Endodermal cell (in vitro differentiated cells): ENCODE data around the gene TMEM62. TPM values are rescaled to one million over a fixed set of nuclear protein-coding genes. Genes with fewer than 3 reads are reported as not detected.

Experiments
- DNase-seq: peaks from one replicate; pipeline ENCODE4 v3.0.0-alpha.2; 2017
- H3K27ac ChIP-seq: 2 replicates; pipeline ENCODE4 v1.5.1; 2013; ENCODE audit warnings: mild to moderate bottlenecking, low read depth, low read length, moderate library complexity
- H3K27me3 ChIP-seq: 2 replicates; pipeline ENCODE4 v1.6.1; 2013; ENCODE audit warnings: mild to moderate bottlenecking, low read length, moderate library complexity; ENCODE audit not compliant: insufficient read depth, control insufficient read depth, poor library complexity, severe bottlenecking
- H3K36me3 ChIP-seq: 2 replicates; pipeline ENCODE4 v1.7.0; 2013; ENCODE audit warnings: mild to moderate bottlenecking, low read length, moderate library complexity; ENCODE audit not compliant: control insufficient read depth, insufficient read depth
- H3K4me1 ChIP-seq: one replicate; pipeline ENCODE4 v1.7.0; 2013; ENCODE audit warnings: low read length; ENCODE audit not compliant: control insufficient read depth, insufficient read depth
- H3K4me3 ChIP-seq: 2 replicates; pipeline ENCODE4 v1.5.1; 2013; ENCODE audit warnings: mild to moderate bottlenecking, low read length, moderate library complexity
- H3K9ac ChIP-seq: 2 replicates; pipeline ENCODE4 v1.6.1; 2013; ENCODE audit warnings: mild to moderate bottlenecking, low read length, moderate library complexity; ENCODE audit not compliant: poor library complexity, severe bottlenecking; ENCODE audit errors: extremely low read depth
- H3K9me3 ChIP-seq: 2 replicates; pipeline ENCODE4 v1.6.1; 2013; ENCODE audit warnings: mild to moderate bottlenecking, low read length, moderate library complexity; ENCODE audit not compliant: control insufficient read depth
- H3K27ac Mint-ChIP-seq: 2 replicates; pipeline ENCODE4 v1.8.0; 2020; ENCODE audit warnings: mixed read lengths
- H3K27me3 Mint-ChIP-seq: 2 replicates; pipeline ENCODE4 v1.8.0; 2021; ENCODE audit warnings: mild to moderate bottlenecking, mixed read lengths; ENCODE audit not compliant: insufficient read depth
- H3K36me3 Mint-ChIP-seq: 2 replicates; pipeline ENCODE4 v1.8.0; 2020; ENCODE audit warnings: low read depth, mixed read lengths
- H3K4me1 Mint-ChIP-seq: 2 replicates; pipeline ENCODE4 v1.8.0; 2020; ENCODE audit warnings: mixed read lengths
- H3K4me3 Mint-ChIP-seq: 2 replicates; pipeline ENCODE4 v1.8.0; 2020; ENCODE audit warnings: mild to moderate bottlenecking, moderate library complexity, mixed read lengths
- H3K9me3 Mint-ChIP-seq: 2 replicates; pipeline ENCODE4 v1.8.0; 2020; ENCODE audit warnings: mild to moderate bottlenecking, mixed read lengths
- CTCF ChIP-seq: fragments of 200-600 bp; sonication (generic); conservative IDR thresholded peaks from 2 replicates; pipeline ENCODE4 v1.5.0; 2021; ENCODE audit warnings: antibody characterized with exemption, mild to moderate bottlenecking
- WGBS, 2 experiments: methylation state at CpG; one replicate each; pipeline versions ENCODE4 v1.1.5 to v1.1.7; 2013; ENCODE audit warnings: missing lambda C conversion rate in 2 of 2, mixed read lengths in 1 of 2; ENCODE audit not compliant: insufficient coverage in 1 of 2, insufficient read length in 1 of 2; 5-methylcytosine and 5-hydroxymethylcytosine counted together
- total RNA-seq, 2 donors: library from RNA; stranded (reverse); fragmentation: NEBNext Ultra II Directional in 1 of 2; extraction: Animal tissue kit (Norgen Biotek cat#: 25700) in 1 of 2; gene quantifications; 2 replicates in 1 of 2; 3 replicates in 1 of 2; pipeline ENCODE4 v1.2.1, GENCODE V29; 2021

The TMEM62 gene
- total RNA-seq, 2 donors from 2014 or later, result 8.1 to 10.2 TPM

GRCh38 chr15:43095243-43095642 is 38.1 kb upstream of the TMEM62 start:
- Histone ChIP-seq H3K27ac (no peak overlapping the region), H3K4me1 (no peaks in the 10 kb centered on the region), H3K9me3 (no peaks in the 10 kb centered on the region), H3K9ac (no peak overlapping the region), H3K4me3 (no peak overlapping the region), H3K27me3 (no peaks in the 10 kb centered on the region), H3K36me3 (peaks cover 32% of the 10 kb centered on the region)
- Mint-ChIP-seq H3K27ac (no peak overlapping the region), H3K4me3 (no peak overlapping the region), H3K36me3 (peaks cover 30% of the 10 kb centered on the region), H3K4me1 (no peaks in the 10 kb centered on the region), H3K9me3 (no peaks in the 10 kb centered on the region), H3K27me3 (no peaks in the 10 kb centered on the region)
- TF ChIP-seq CTCF, result no peak
- 63% methylated on average over 1 of the region's 1 CpG; no CpG with 5 or more reads in 1 of the 2 experiments for WGBS, 2 experiments
- DNase-seq, result no peak

- H3K4me3 ChIP-seq, result no peak overlapping the region
- peaks cover 38% of the 10 kb centered on the region for H3K36me3 ChIP-seq
- Mint-ChIP-seq H3K27me3 (no peaks in the 10 kb centered on the region), H3K36me3 (peaks cover 33% of the 10 kb centered on the region), H3K4me3 (no peak overlapping the region), H3K4me1 (no peaks in the 10 kb centered on the region), H3K9me3 (no peaks in the 10 kb centered on the region), H3K27ac (no peak overlapping the region)
- no peak for DNase-seq
- no peaks in the 10 kb centered on the region for H3K9me3 ChIP-seq
- no peaks in the 10 kb centered on the region for H3K4me1 ChIP-seq
- no peak overlapping the region for H3K9ac ChIP-seq
- TF ChIP-seq CTCF, result no peak
- H3K27me3 ChIP-seq, result no peaks in the 10 kb centered on the region
- WGBS, 2 experiments, result 92 to 100% methylated on average over 7 to 8 of the region's 8 CpGs
- H3K27ac ChIP-seq, result no peak overlapping the region
Measured at GRCh38 chr15:43095708-43096347, 37.6 kb upstream of the TMEM62 start.

- Histone ChIP-seq H3K4me1 (no peaks in the 10 kb centered on the region), H3K27me3 (no peaks in the 10 kb centered on the region), H3K4me3 (no peak overlapping the region), H3K9ac (no peak overlapping the region), H3K27ac (no peak overlapping the region), H3K36me3 (peaks cover 39% of the 10 kb centered on the region), H3K9me3 (no peaks in the 10 kb centered on the region)
- Mint-ChIP-seq H3K9me3 (no peaks in the 10 kb centered on the region), H3K4me3 (no peak overlapping the region), H3K27me3 (no peaks in the 10 kb centered on the region), H3K4me1 (no peaks in the 10 kb centered on the region), H3K36me3 (peaks cover 39% of the 10 kb centered on the region), H3K27ac (no peak overlapping the region)
- 96% methylated on average over 4 to 5 of the region's 6 CpGs for WGBS, 2 experiments
- no peak for DNase-seq
- TF ChIP-seq CTCF, result no peak
Measured at GRCh38 chr15:43096411-43096810, 37.0 kb upstream of the TMEM62 start.
